Ovary (tissue), 9 donors: ENCODE measurements around the gene DYNC1LI2. TPM values are rescaled to one million over a fixed set of nuclear protein-coding genes. Genes with fewer than 3 reads are reported as not detected.

Source experiments
- DNase-seq, 5 donors: peaks; one replicate each; pipeline ENCODE4 v3.0.0-alpha.2; 2019 to 2020
- H3K27ac ChIP-seq, 2 donors: fragments of 200-600 bp; one replicate each; pipeline versions ENCODE4 v1.5.1 to v1.8.0; 2019 to 2022
- H3K27me3 ChIP-seq: fragments of 200-600 bp; one replicate; pipeline ENCODE4 v1.8.0; 2022
- H3K36me3 ChIP-seq: fragments of 200-600 bp; sonication (generic); one replicate; pipeline ENCODE4 v1.5.1; 2019
- H3K4me1 ChIP-seq: one replicate; pipeline ENCODE4 v1.8.1; 2013; ENCODE audit warnings: mild to moderate bottlenecking, moderate library complexity; ENCODE audit not compliant: insufficient read depth
- H3K4me3 ChIP-seq: fragments of 200-600 bp; sonication (generic); one replicate; pipeline ENCODE4 v1.5.1; 2017
- H3K9me3 ChIP-seq, 2 donors: fragments of 200-600 bp in 1 of 2; sonication (generic) in 1 of 2; one replicate each; pipeline versions ENCODE4 v1.5.1 to v1.8.1; 2013 to 2019; ENCODE audit warnings: mild to moderate bottlenecking in 1 of 2, moderate library complexity in 1 of 2
- EP300 ChIP-seq: sonication (generic); formaldehyde crosslinking; IDR thresholded peaks from one replicate; pipeline ENCODE4 v1.6.1; 2017; ENCODE audit warnings: antibody characterized with exemption
- POLR2A ChIP-seq: fragments of 450-650 bp; IDR thresholded peaks from one replicate; pipeline ENCODE4 v1.6.1; 2017; ENCODE audit warnings: antibody characterized with exemption, mild to moderate bottlenecking, moderate library complexity
- WGBS, 3 donors: extraction: QIAGEN DNeasy Blood & Tissue Kit in 1 of 3; methylation state at CpG; one replicate each; pipeline versions ENCODE4 v1.1.5 to v1.1.7; 2013 to 2017; 5-methylcytosine and 5-hydroxymethylcytosine counted together
- intact Hi-C, 4 donors: fragments of 100-400 bp; cut with DNase I; formaldehyde crosslinking; loops; one replicate each; pipeline versions ENCODE4 v1.11.0 to v1.15.1; 2022 to 2023
- polyA plus RNA-seq, 2 donors: library from polyadenylated mRNA; stranded (reverse); fragments of 200-250 nt in 1 of 2; fragments of 350-450 nt in 1 of 2; fragmentation: Illumina TruSeq in 1 of 2; extraction: RNeasy Lipid Tissue Mini Kit (QIAGEN cat#74804) in 1 of 2; gene quantifications; one replicate each; pipeline ENCODE4 v1.2.3, GENCODE V29; 2013 to 2014
- total RNA-seq, 7 donors: library from RNA; depleted of rRNA in 2 of 7; stranded (reverse); fragments of >200 nt in 2 of 7; fragmentation: NEBNext Ultra II Directional in 3 of 7; extraction: Animal tissue kit (Norgen Biotek cat#: 25700) in 3 of 7; gene quantifications; one replicate each; pipeline versions ENCODE4 v1.1.0 to v1.2.4, GENCODE V29; 2016 to 2023
- TF ChIP-seq, protein P1 (sequence below), 3 donors: fragments of 450-650 bp in 2 of 3; fragments of 200-600 bp in 1 of 3; IDR thresholded peaks; one replicate each; pipeline versions ENCODE4 v1.5.1 to v1.8.0; 2016 to 2022; ENCODE audit warnings: antibody characterized with exemption in 3 of 3, mild to moderate bottlenecking in 1 of 3
- donor health status: DM: no; HTN: no; CAD: no; lungs with moderate emphysema.
- donor health status: DM: no; HTN: no; CAD: no.
- donor health status: Bipolar disorder and iron deficiency.
- donor health status: DM: yes; HTN: yes; CAD: no.
- donor health status: DM: no; HTN: no; CAD: no.
- donor health status: DM: yes; HTN: yes; CAD: no.

DYNC1LI2 gene
- total and polyA plus RNA-seq, 9 donors: 44.3 to 116 (median 94.6) TPM

DNA sequence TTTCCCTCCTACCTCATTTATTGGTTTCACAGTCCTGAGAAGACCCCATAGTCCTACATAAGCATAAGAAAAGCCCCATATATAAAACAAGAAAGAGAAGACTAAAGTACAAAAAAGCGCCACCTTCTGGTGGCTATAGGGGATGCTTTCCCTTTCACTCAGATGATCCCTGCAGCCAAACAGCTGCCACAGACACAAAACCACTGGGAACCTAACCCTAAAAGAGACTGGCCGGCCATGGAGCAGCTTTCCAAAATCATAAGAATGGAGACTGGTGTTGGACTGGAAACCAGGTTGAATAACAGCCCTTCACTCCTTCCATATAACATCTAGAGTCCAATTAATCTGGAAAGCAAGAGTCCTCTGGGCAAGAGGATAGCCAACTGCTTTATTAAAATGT is 11.4 kb downstream of the DYNC1LI2 start:
- 45 to 50% (median 47%) methylated on average over 2 of the region's 2 CpGs for WGBS, 3 donors
- peaks cover 2% of the 10 kb centered on the region for H3K4me1 ChIP-seq
- intact Hi-C loops: no loop called here
- no peaks in the 10 kb centered on the region for H3K36me3 ChIP-seq
- no peak overlapping the region for H3K27ac ChIP-seq
- TF ChIP-seq EP300 (no peak), POLR2A (no peak)
- TF ChIP-seq, protein P1, sequence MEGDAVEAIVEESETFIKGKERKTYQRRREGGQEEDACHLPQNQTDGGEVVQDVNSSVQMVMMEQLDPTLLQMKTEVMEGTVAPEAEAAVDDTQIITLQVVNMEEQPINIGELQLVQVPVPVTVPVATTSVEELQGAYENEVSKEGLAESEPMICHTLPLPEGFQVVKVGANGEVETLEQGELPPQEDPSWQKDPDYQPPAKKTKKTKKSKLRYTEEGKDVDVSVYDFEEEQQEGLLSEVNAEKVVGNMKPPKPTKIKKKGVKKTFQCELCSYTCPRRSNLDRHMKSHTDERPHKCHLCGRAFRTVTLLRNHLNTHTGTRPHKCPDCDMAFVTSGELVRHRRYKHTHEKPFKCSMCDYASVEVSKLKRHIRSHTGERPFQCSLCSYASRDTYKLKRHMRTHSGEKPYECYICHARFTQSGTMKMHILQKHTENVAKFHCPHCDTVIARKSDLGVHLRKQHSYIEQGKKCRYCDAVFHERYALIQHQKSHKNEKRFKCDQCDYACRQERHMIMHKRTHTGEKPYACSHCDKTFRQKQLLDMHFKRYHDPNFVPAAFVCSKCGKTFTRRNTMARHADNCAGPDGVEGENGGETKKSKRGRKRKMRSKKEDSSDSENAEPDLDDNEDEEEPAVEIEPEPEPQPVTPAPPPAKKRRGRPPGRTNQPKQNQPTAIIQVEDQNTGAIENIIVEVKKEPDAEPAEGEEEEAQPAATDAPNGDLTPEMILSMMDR (IDR thresholded peaks at IDR 0.05): no peak
- DNase-seq: no peak
- H3K4me3 ChIP-seq: no peak overlapping the region
- H3K9me3 ChIP-seq: no peaks in the 10 kb centered on the region
- no peaks in the 10 kb centered on the region for H3K27me3 ChIP-seq

DNA sequence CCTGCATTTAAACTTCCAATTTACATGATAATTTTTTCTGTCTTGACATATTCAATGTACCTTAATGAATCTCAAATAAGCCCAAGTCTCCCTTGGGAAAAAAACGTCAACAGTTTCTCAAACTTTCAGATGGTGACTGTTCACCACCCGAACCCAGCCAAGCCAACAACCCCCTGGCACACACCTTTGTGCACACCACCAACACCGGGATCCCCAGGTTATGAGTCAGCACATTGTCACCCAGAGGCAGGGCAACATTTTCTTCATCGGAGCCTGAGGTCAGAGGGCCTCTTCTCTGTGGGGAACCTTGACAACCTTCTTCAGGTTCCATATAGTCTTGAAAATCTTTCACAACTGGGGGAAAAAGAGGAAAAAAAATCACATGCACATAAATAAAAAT is 15.5 kb downstream of the DYNC1LI2 start:
- DNase-seq: no peak
- Histone ChIP-seq H3K4me1 (no peaks in the 10 kb centered on the region), H3K4me3 (no peak overlapping the region), H3K27ac (no peak overlapping the region), H3K27me3 (no peaks in the 10 kb centered on the region), H3K36me3 (no peaks in the 10 kb centered on the region), H3K9me3 (no peaks in the 10 kb centered on the region)
- TF ChIP-seq, protein P1 (IDR thresholded peaks at IDR 0.05): no peak
- TF ChIP-seq POLR2A (no peak), EP300 (no peak)
- 93 to 94% (median 94%) methylated on average over 4 of the region's 4 CpGs for WGBS, 3 donors
- intact Hi-C loops: loop anchor here in 1 of 4 donors (10.0 kb wide), 1 partner anchor 331 kb away; no protein-coding TSS in a partner anchor

DNA sequence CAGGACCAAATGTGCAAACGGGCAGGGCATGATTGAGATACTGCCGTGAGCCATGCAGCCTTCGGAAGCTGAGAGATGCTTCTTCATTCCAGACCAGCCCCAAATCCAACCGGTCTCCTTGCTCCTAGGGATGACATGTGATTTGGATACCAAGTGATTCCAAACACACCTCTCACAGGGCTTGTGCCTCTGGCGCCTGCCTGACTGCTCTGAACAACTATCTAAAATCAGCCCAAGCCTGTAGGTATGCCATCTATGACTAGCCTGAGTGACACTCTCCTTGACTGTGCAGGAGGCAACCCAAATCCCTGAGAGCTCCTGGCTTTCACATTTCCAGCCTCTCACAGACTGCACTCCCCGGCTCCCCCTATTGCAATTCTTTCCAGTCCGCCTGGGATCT is 20.3 kb downstream of the DYNC1LI2 start:
- 72 to 82% (median 81%) methylated on average over 7 of the region's 7 CpGs for WGBS, 3 donors

DNA sequence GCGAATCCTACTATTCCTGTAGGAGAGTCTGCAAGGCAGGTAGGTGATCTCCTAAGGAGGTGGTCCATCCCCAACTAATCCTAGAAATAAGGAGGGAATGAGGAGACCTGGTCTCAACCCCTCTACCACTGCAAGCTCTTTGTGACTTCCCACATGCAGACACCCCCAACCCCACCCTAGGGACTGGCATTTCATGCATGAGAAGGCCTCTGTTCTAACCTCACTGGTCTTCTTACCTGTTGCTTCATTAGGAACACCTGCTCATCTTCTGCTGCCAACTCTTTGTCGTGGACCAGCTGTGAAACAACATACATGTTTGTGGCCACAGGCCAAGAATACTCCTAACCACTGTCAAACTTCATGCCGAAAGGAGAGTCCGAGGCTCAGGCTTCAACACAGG is 22.6 kb downstream of the DYNC1LI2 start:
- no peak overlapping the region for H3K4me3 ChIP-seq
- WGBS, 3 donors: 44 to 54% (median 49%) methylated on average over 4 of the region's 4 CpGs
- no peak for DNase-seq
- intact Hi-C loops: loop anchor here in 1 of 4 donors (10.0 kb wide), 1 partner anchor 136 kb away; no protein-coding TSS in a partner anchor
- H3K36me3 ChIP-seq: no peaks in the 10 kb centered on the region
- no peak overlapping the region for H3K27ac ChIP-seq
- H3K27me3 ChIP-seq: no peaks in the 10 kb centered on the region
- TF ChIP-seq, protein P1 (IDR thresholded peaks at IDR 0.05): no peak
- TF ChIP-seq EP300 (no peak), POLR2A (no peak)
- no peaks in the 10 kb centered on the region for H3K4me1 ChIP-seq
- no peaks in the 10 kb centered on the region for H3K9me3 ChIP-seq

More for the DNA sequence above, 20.3 kb downstream of the DYNC1LI2 start:
- no peaks in the 10 kb centered on the region for H3K4me1 ChIP-seq
- TF ChIP-seq EP300 (no peak), POLR2A (no peak)
- TF ChIP-seq, protein P1 (IDR thresholded peaks at IDR 0.05): no peak
- DNase-seq: no peak
- H3K27me3 ChIP-seq: no peaks in the 10 kb centered on the region
- H3K4me3 ChIP-seq: no peak overlapping the region
- no peaks in the 10 kb centered on the region for H3K36me3 ChIP-seq
- no peaks in the 10 kb centered on the region for H3K9me3 ChIP-seq
- intact Hi-C loops: loop anchor here in 1 of 4 donors (5.0 to 10.0 kb wide), 2 partner anchors 136 to 326 kb away; no protein-coding TSS in a partner anchor
- H3K27ac ChIP-seq: no peak overlapping the region
